H1 (cell line): ENCODE data around the gene RPS21. TPM values are rescaled to one million over a fixed set of nuclear protein-coding genes. Genes with fewer than 3 reads are reported as not detected.

Experiments
- CTCF ChIA-PET: fragments of 300-600 bp; sonication (Branson Sonifier 250); formaldehyde crosslinking; loops from one replicate; lab custom pipeline; 2021; ENCODE audit not compliant: partially characterized antibody; lab: Charles Lee
- POLR2A ChIA-PET: fragments of 300-600 bp; sonication (Branson Sonifier 250); formaldehyde crosslinking; loops from one replicate; lab custom pipeline; 2021; ENCODE audit warnings: inconsistent platforms; ENCODE audit not compliant: partially characterized antibody; lab: Charles Lee
- DNase-seq, 2 experiments: peaks; one replicate each; pipeline versions ENCODE4 v3.0.0 to v3.0.0-alpha.2; 2010 to 2022; ENCODE audit warnings: low spot score in 2 of 2, low read depth in 1 of 2, mixed read lengths in 1 of 2
- FAIRE-seq: peaks from 2 replicates; lab custom pipeline; 2011; peaks lifted over from hg19 to GRCh38; lab: Jason Lieb, UNC
- H2AFZ ChIP-seq: 2 replicates; pipeline ENCODE4 v1.8.1; 2012; ENCODE audit warnings: low read length, inconsistent platforms
- H2AK5ac ChIP-seq: 2 replicates; pipeline ENCODE4 v1.6.1; 2013; ENCODE audit warnings: low read depth, low read length
- H2BK120ac ChIP-seq: replicated peaks from 2 replicates; pipeline ENCODE3; 2013; ENCODE audit warnings: low read depth, low read length, inconsistent platforms
- H2BK12ac ChIP-seq: 2 replicates; pipeline ENCODE4 v1.6.1; 2013; ENCODE audit warnings: low read depth, low read length
- H2BK15ac ChIP-seq: 2 replicates; pipeline ENCODE4 v1.6.1; 2013; ENCODE audit warnings: low read length
- H2BK20ac ChIP-seq: 2 replicates; pipeline ENCODE4 v1.6.1; 2013; ENCODE audit warnings: low read length
- H2BK5ac ChIP-seq: 2 replicates; pipeline ENCODE4 v1.6.1; 2013; ENCODE audit warnings: low read depth, low read length
- H3K14ac ChIP-seq: 2 replicates; pipeline ENCODE4 v1.6.1; 2013; ENCODE audit warnings: inconsistent platforms; ENCODE audit not compliant: insufficient read length
- H3K18ac ChIP-seq: 2 replicates; pipeline ENCODE4 v1.6.1; 2013; ENCODE audit warnings: low read length; ENCODE audit errors: extremely low read depth
- H3K23ac ChIP-seq: 2 replicates; pipeline ENCODE4 v1.6.1; 2013; ENCODE audit warnings: inconsistent platforms; ENCODE audit not compliant: insufficient read length
- H3K23me2 ChIP-seq: 2 replicates; pipeline ENCODE4 v1.6.1; 2013; ENCODE audit warnings: low read depth, low read length
- H3K27ac ChIP-seq: 2 replicates; pipeline ENCODE4 v1.6.1; 2011; ENCODE audit warnings: low read depth, low read length, inconsistent platforms
- H3K27me3 ChIP-seq, 4 experiments: replicated peaks in 1 of 4; 1 replicate in 1 of 4; 2 replicates in 3 of 4; pipeline versions ENCODE4 v1.6.1 to v1.8.1; 2011 to 2013; ENCODE audit warnings: low read length in 3 of 4, mild to moderate bottlenecking in 3 of 4, inconsistent platforms in 2 of 4, mixed read lengths in 2 of 4, moderate library complexity in 1 of 4; ENCODE audit not compliant: control insufficient read depth in 3 of 4, insufficient read depth in 3 of 4; ENCODE audit errors: extremely low read depth in 1 of 4
- H3K36me3 ChIP-seq, 4 experiments: 2 replicates each; pipeline versions ENCODE4 v1.6.1 to v1.8.1; 2011 to 2013; ENCODE audit warnings: mild to moderate bottlenecking in 4 of 4, low read length in 3 of 4, moderate library complexity in 2 of 4, control low read depth in 1 of 4, inconsistent platforms in 1 of 4; ENCODE audit not compliant: insufficient read depth in 4 of 4, control insufficient read depth in 2 of 4
- H3K4ac ChIP-seq: replicated peaks from 2 replicates; pipeline ENCODE3; 2013; ENCODE audit warnings: low read length, low read depth, mixed read lengths, inconsistent platforms; ENCODE audit not compliant: insufficient read length
- H3K4me1 ChIP-seq, 4 experiments: replicated peaks in 1 of 4; 1 replicate in 1 of 4; 2 replicates in 3 of 4; pipeline versions ENCODE4 v1.6.1 to v1.8.1; 2011 to 2013; ENCODE audit warnings: low read length in 3 of 4, inconsistent platforms in 2 of 4, mixed read lengths in 1 of 4; ENCODE audit not compliant: insufficient read depth in 4 of 4, control insufficient read depth in 3 of 4
- H3K4me2 ChIP-seq, 2 experiments: 2 replicates each; pipeline versions ENCODE4 v1.6.1 to v1.8.1; 2011 to 2013; ENCODE audit warnings: low read depth in 2 of 2, low read length in 2 of 2, control low read depth in 1 of 2, inconsistent platforms in 1 of 2, mild to moderate bottlenecking in 1 of 2; ENCODE audit not compliant: insufficient read depth in 1 of 2
- H3K4me3 ChIP-seq, 4 experiments: fragments of 200-600, 300-600 bp in 1 of 4; sonication (generic), shearing (Covaris generic), sonication (Bioruptor Twin) in 1 of 4; 2 replicates each; pipeline versions ENCODE4 v1.5.1 to v1.8.1; 2011 to 2016; ENCODE audit warnings: low read length in 4 of 4, low read depth in 3 of 4, control low read depth in 2 of 4, inconsistent platforms in 2 of 4, mild to moderate bottlenecking in 2 of 4, mixed read lengths in 1 of 4, moderate library complexity in 1 of 4; ENCODE audit not compliant: insufficient read depth in 2 of 4; ENCODE audit errors: extremely low read depth in 1 of 4
- H3K56ac ChIP-seq: replicated peaks from 2 replicates; pipeline ENCODE3; 2013; ENCODE audit warnings: low read depth, mild to moderate bottlenecking, mixed read lengths, low read length, inconsistent platforms; ENCODE audit not compliant: insufficient read length
- H3K79me1 ChIP-seq: 2 replicates; pipeline ENCODE4 v1.6.1; 2013; ENCODE audit warnings: low read depth, low read length, control low read depth
- H3K79me2 ChIP-seq, 2 experiments: 2 replicates each; pipeline versions ENCODE4 v1.6.1 to v1.8.1; 2012 to 2013; ENCODE audit warnings: low read length in 2 of 2, mild to moderate bottlenecking in 2 of 2, inconsistent platforms in 1 of 2; ENCODE audit not compliant: insufficient read depth in 2 of 2, control insufficient read depth in 1 of 2
- H3K9ac ChIP-seq, 4 experiments: replicated peaks in 1 of 4; 1 replicate in 1 of 4; 2 replicates in 3 of 4; pipeline versions ENCODE4 v1.6.1 to v1.8.1; 2011 to 2013; ENCODE audit warnings: low read depth in 3 of 4, low read length in 3 of 4, control low read depth in 2 of 4, mild to moderate bottlenecking in 2 of 4, moderate library complexity in 2 of 4, inconsistent platforms in 1 of 4; ENCODE audit errors: extremely low read depth in 1 of 4
- H3K9me3 ChIP-seq, 2 experiments: 2 replicates each; pipeline versions ENCODE4 v1.6.1 to v1.8.1; 2012 to 2013; ENCODE audit warnings: mild to moderate bottlenecking in 2 of 2, moderate library complexity in 2 of 2, control low read depth in 1 of 2, inconsistent platforms in 1 of 2, low read depth in 1 of 2, low read length in 1 of 2, mixed read lengths in 1 of 2; ENCODE audit not compliant: insufficient read depth in 2 of 2
- H4K20me1 ChIP-seq, 2 experiments: replicated peaks in 1 of 2; 2 replicates each; pipeline versions ENCODE3 to v1.8.1; 2011 to 2013; ENCODE audit warnings: inconsistent platforms in 2 of 2, low read length in 2 of 2, mild to moderate bottlenecking in 1 of 2; ENCODE audit not compliant: insufficient read depth in 2 of 2, control insufficient read depth in 1 of 2
- H4K5ac ChIP-seq: 2 replicates; pipeline ENCODE4 v1.6.1; 2013; ENCODE audit warnings: low read length, low read depth, mixed read lengths, inconsistent platforms; ENCODE audit not compliant: insufficient read length
- H4K8ac ChIP-seq: 2 replicates; pipeline ENCODE4 v1.8.0; 2013; ENCODE audit warnings: mild to moderate bottlenecking, moderate library complexity, low read length, inconsistent platforms; ENCODE audit not compliant: insufficient read depth; ENCODE audit errors: extremely low read depth
- H4K91ac ChIP-seq: replicated peaks from 2 replicates; pipeline ENCODE3; 2013; ENCODE audit warnings: low read length, mixed read lengths, inconsistent platforms; ENCODE audit not compliant: insufficient read length
- CBX8 ChIP-seq: fragments of 300-800, 300-1000 bp; sonication (generic); IDR thresholded peaks from 2 replicates; pipeline ENCODE4 v1.7.1; 2016; ENCODE audit warnings: low read depth, low read length, borderline replicate concordance
- CTCF ChIP-seq, 3 experiments: IDR thresholded peaks; 1 replicate in 2 of 3; 2 replicates in 1 of 3; pipeline versions ENCODE4 v1.5.1 to v1.6.1; 2011; ENCODE audit warnings: low read length in 3 of 3, mild to moderate bottlenecking in 3 of 3, inconsistent platforms in 2 of 3, low read depth in 1 of 3, moderate library complexity in 1 of 3; ENCODE audit not compliant: insufficient read depth in 1 of 3; ENCODE audit errors: control extremely low read depth in 1 of 3
- EZH2 ChIP-seq: fragments of 200-600 bp; sonication (generic); IDR thresholded peaks from 2 replicates; pipeline ENCODE4 v1.7.1; 2012; ENCODE audit warnings: low read depth, mild to moderate bottlenecking, moderate library complexity, low read length, inconsistent platforms; ENCODE audit not compliant: severe bottlenecking
- JUND ChIP-seq: IDR thresholded peaks from 2 replicates; pipeline ENCODE4 v1.6.1; 2011; ENCODE audit warnings: mild to moderate bottlenecking, improper control_type of control experiment, low read length
- KDM1A ChIP-seq: fragments of 200-600, 300-600 bp; sonication (generic); IDR thresholded peaks from 2 replicates; pipeline ENCODE4 v1.7.1; 2016; ENCODE audit warnings: mild to moderate bottlenecking, low read length, borderline replicate concordance
- MAX ChIP-seq: IDR thresholded peaks from 2 replicates; pipeline ENCODE4 v1.6.1; 2012; ENCODE audit warnings: inconsistent platforms
- TEAD4 ChIP-seq: IDR thresholded peaks from 2 replicates; pipeline ENCODE4 v1.6.1; 2012; ENCODE audit warnings: low read depth, low read length, inconsistent platforms, mixed read lengths
- WGBS, 2 experiments: shearing (Covaris generic) in 1 of 2; methylation state at CpG; one replicate each; pipeline versions ENCODE4 v1.1.6 to v1.1.7; 2013 to 2015; ENCODE audit warnings: low lambda C conversion rate in 2 of 2, mixed read lengths in 2 of 2, inconsistent platforms in 1 of 2, low coverage in 1 of 2, missing lambda C conversion rate in 1 of 2; ENCODE audit not compliant: insufficient replicate concordance in 2 of 2, insufficient coverage in 1 of 2, insufficient read length in 1 of 2; ENCODE audit errors: extremely low coverage in 1 of 2, missing lambda C conversion rate in 1 of 2; 5-methylcytosine and 5-hydroxymethylcytosine counted together
- polyA plus RNA-seq, 7 experiments: library from polyadenylated mRNA; depleted of rRNA in 3 of 7; stranded (reverse) in 5 of 7; unstranded in 2 of 7; fragments of >200 nt in 5 of 7; fragments of 200-250 nt in 2 of 7; gene quantifications; 1 replicate in 5 of 7; 2 replicates in 1 of 7; 4 replicates in 1 of 7; pipeline versions ENCODE4 v1.2.1 to v1.2.3, GENCODE V29; 2011 to 2013; ENCODE audit warnings: missing spikeins in 2 of 7, mixed read lengths in 2 of 7
- total RNA-seq: library from RNA; stranded (reverse); fragmentation: NEBNext Ultra II Directional; extraction: Animal tissue kit (Norgen Biotek cat#: 25700); gene quantifications from 2 replicates; pipeline ENCODE4 v1.2.1, GENCODE V29; 2021

Gene RPS21
- total and polyA plus RNA-seq, 2 of the 8 experiments (the other 6 are each of a cell fraction or from before 2014, with no cell fraction given), result 1,787 to 7,219 TPM

- CTCF ChIA-PET, result interaction anchor here (0.6 to 14.1 kb wide), 35 partner anchors 8 to 545 kb away, joined by 3 to 212 read pairs (median 5); partner anchors contain the start of genes ADRM1 and LAMA5
- TF ChIP-seq TEAD4 (no peak), MAX (no peak; the same call in 1 of the 2 replicates), KDM1A (no peak), JUND (0 out of 2 replicates have a peak, but pooled peaks have one; percentile 29), EZH2 (no peak), CBX8 (no peak), CTCF (IDR thresholded peaks at IDR 0.05; ENCODE audit: control extremely low read depth in 1 of 3, insufficient read depth in 1 of 3, low read depth in 1 of 3, low read length in 3 of 3) (peak; percentile 95 to 99 (median 95))
Observed at GRCh38 chr20:62382306-62383198, 4.4 kb upstream of the RPS21 start.

More at GRCh38 chr20:62382306-62383198, 4.4 kb upstream of the RPS21 start:
- no peak overlapping the region for H2BK15ac ChIP-seq
- no peak overlapping the region for H3K23ac ChIP-seq
- peaks cover 4 to 13% of the 10 kb centered on the region in 2 experiments for H4K20me1 ChIP-seq
- H4K5ac ChIP-seq, result no peak overlapping the region
- peaks cover 14% of the 10 kb centered on the region; the same call in 1 of the 2 replicates for H3K23me2 ChIP-seq
- peak; percentile 72 to 95 for DNase-seq
- H3K79me2 ChIP-seq, result peaks cover 4 to 25% of the 10 kb centered on the region in 2 experiments; a peak in 3 of 4 replicates
- 0 out of 2 replicates have a peak overlapping the region, but pooled peaks have one; percentile 39 for H2BK12ac ChIP-seq
- H3K36me3 ChIP-seq, result peaks cover 0 to 5% (median 2%) of the 10 kb centered on the region in 4 experiments; a peak in 3 of 8 replicates
- no peak overlapping the region for H3K4me3 ChIP-seq
- no peak overlapping the region for H3K56ac ChIP-seq
- no peak overlapping the region for H2BK120ac ChIP-seq
- peak overlapping the region; percentile 25; the same call in 1 of the 2 replicates for H2AK5ac ChIP-seq
- no peak overlapping the region for H2AFZ ChIP-seq
- H3K4me2 ChIP-seq, result no peak overlapping the region
- no peak overlapping the region for H3K14ac ChIP-seq
- H3K4me1 ChIP-seq, result peaks cover 0 to 7% (median 4%) of the 10 kb centered on the region in 4 experiments; a peak in 5 of 7 replicates
- no peak overlapping the region for H3K4ac ChIP-seq
- no peaks in the 10 kb centered on the region for H3K9me3 ChIP-seq
- peak overlapping the region; percentile 38; the same call in 1 of the 2 replicates for H2BK20ac ChIP-seq
- no peak overlapping the region for H3K27ac ChIP-seq
- peak overlapping the region; percentile 55; the same call in 1 of the 2 replicates for H2BK5ac ChIP-seq
- 60% methylated on average over 18 of the region's 18 CpGs; no CpG with 5 or more reads in 1 of the 2 experiments for WGBS, 2 experiments
- no peak overlapping the region for H4K8ac ChIP-seq
- peaks cover 3% of the 10 kb centered on the region for H3K79me1 ChIP-seq
- FAIRE-seq, result no peak
- H3K27me3 ChIP-seq, result no peaks in the 10 kb centered on the region
- H4K91ac ChIP-seq, result no peak overlapping the region
- no peak overlapping the region for H3K18ac ChIP-seq
- H3K9ac ChIP-seq, result no peak overlapping the region
- POLR2A ChIA-PET, result interaction anchor here (0.7 to 10.7 kb wide), 11 partner anchors 8 to 82 kb away, joined by 3 to 213 read pairs (median 5); partner anchors contain the start of gene LAMA5
